D721Med (cell line): ENCODE results near the gene ABCB4.

Experiments used
- DNase-seq: peaks from one replicate; pipeline ENCODE4 v3.0.0; 2011; ENCODE audit warnings: low spot score; ENCODE audit not compliant: insufficient read length
- FAIRE-seq: peaks from 2 replicates; lab custom pipeline; 2011; peaks lifted over from hg19 to GRCh38; lab: Jason Lieb, UNC
- TF ChIP-seq, protein P1 (sequence below): IDR thresholded peaks from 2 replicates; pipeline ENCODE4 v1.5.1; 2012; ENCODE audit warnings: mild to moderate bottlenecking, control low read depth; ENCODE audit not compliant: insufficient read depth; ENCODE audit errors: missing control alignments

ABCB4 gene

GRCh38 chr7:87448388-87448787, 27.1 kb downstream of the ABCB4 start:
- TF ChIP-seq, protein P1, sequence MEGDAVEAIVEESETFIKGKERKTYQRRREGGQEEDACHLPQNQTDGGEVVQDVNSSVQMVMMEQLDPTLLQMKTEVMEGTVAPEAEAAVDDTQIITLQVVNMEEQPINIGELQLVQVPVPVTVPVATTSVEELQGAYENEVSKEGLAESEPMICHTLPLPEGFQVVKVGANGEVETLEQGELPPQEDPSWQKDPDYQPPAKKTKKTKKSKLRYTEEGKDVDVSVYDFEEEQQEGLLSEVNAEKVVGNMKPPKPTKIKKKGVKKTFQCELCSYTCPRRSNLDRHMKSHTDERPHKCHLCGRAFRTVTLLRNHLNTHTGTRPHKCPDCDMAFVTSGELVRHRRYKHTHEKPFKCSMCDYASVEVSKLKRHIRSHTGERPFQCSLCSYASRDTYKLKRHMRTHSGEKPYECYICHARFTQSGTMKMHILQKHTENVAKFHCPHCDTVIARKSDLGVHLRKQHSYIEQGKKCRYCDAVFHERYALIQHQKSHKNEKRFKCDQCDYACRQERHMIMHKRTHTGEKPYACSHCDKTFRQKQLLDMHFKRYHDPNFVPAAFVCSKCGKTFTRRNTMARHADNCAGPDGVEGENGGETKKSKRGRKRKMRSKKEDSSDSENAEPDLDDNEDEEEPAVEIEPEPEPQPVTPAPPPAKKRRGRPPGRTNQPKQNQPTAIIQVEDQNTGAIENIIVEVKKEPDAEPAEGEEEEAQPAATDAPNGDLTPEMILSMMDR, result no peak
- FAIRE-seq (no peak), DNase-seq (no peak)

DNA sequence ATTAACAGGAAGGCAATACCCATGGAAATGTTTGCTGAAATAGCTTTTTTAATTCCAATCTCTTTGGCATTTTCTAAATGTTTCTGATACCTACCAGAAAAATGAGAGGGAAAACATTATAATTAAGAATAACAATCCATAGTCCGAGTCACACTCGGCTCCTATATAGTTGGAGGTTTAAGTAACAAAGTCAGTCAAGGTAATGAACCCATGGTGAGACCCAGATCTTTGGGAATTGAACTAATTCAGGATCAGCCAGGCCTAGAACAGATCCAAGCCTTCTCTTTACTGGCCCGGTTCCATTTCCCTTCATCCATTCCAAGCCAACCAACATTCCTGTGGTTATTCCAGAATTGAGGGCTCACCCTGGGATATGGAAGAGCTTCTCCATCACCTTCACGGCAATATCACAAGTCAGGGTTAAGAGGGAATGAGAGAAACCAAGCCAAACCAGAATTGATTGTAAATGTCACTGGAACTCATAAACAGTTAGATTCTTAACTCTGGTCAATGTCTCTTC, 28.3 kb downstream of the ABCB4 start:
- TF ChIP-seq, protein P1, result no peak
- FAIRE-seq, result no peak
- no peak for DNase-seq

GRCh38 chr7:87445897-87446296, 29.6 kb downstream of the ABCB4 start:
- FAIRE-seq (no peak), DNase-seq (no peak)
- TF ChIP-seq, protein P1, result no peak

DNA sequence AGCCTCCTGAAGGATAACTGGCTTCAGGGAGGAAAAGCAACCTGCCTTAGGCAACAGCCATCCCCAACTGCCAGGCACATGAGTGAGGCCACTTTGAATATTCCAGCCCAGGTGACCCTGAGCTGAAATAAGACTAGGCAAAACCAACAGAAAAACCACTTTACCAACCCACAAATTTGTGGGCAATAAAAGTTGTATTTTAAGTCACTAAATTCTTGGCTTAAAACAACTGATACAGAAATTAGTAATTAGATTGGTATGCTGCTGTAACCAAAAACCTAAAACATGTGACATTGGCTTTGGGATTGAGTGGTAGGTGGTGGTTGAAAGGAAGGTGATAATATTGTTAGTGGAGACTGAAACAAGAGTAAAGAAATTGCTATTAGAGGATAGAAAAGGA, 39.9 kb downstream of the ABCB4 start:
- TF ChIP-seq, protein P1, result no peak
- no peak for DNase-seq
- FAIRE-seq, result no peak

GRCh38 chr7:87432536-87432935, 42.9 kb downstream of the ABCB4 start:
- FAIRE-seq (no peak), DNase-seq (no peak)
- TF ChIP-seq, protein P1, result no peak

GRCh38 chr7:87427288-87427687, 48.2 kb downstream of the ABCB4 start:
- no peak for DNase-seq
- no peak for FAIRE-seq

DNA sequence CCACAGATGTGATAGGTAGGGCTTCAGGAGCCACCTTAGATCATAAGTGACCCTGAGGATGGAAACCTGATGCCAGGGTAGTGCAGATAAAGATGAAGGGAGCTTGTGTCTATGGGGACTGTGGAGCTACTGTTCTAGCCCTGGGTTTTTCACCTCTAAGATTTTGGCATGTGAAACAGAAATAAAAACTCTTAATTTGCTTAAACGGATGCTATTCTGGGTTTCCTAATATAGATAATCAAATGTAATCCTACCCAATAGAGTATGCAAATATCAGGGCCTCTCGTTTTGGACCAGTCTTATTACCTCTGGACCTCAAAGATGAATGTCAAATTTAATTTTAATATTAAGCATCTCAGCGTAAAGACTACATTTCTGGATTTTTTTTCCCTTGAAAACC, 49.3 kb downstream of the ABCB4 start:
- no peak for FAIRE-seq
- TF ChIP-seq, protein P1, result no peak
- no peak for DNase-seq

More at GRCh38 chr7:87427288-87427687, 48.2 kb downstream of the ABCB4 start:
- TF ChIP-seq, protein P1, result no peak
